B cell (primary cell): ENCODE measurements around the gene RDH13. TPM values are rescaled to one million over a fixed set of nuclear protein-coding genes. Genes with fewer than 3 reads are reported as not detected.

Experiments
- ATAC-seq: fragments of 200-7000 bp; cut with Tn5 transposase; one replicate; pipeline ENCODE4 v1.10.0; 2021; ENCODE audit warnings: low read depth, mild to moderate bottlenecking, moderate number of reproducible peaks, moderate library complexity
- CTCF ChIA-PET: fragments of 350-600 bp; sonication (Branson Sonifier 250); formaldehyde crosslinking; loops from one replicate; lab custom pipeline; 2021; ENCODE audit warnings: antibody characterized with exemption, inconsistent platforms; lab: Charles Lee
- POLR2A ChIA-PET: fragments of 350-600 bp; sonication (Branson Sonifier 250); formaldehyde crosslinking; loops from one replicate; lab custom pipeline; 2021; ENCODE audit warnings: antibody characterized with exemption; lab: Charles Lee
- DNase-seq: peaks from one replicate; pipeline ENCODE4 v3.0.0; 2013
- H2AFZ ChIP-seq: 2 replicates; pipeline ENCODE4 v1.6.1; 2012; ENCODE audit warnings: mild to moderate bottlenecking, low read depth, low read length; ENCODE audit not compliant: insufficient read depth, poor library complexity, severe bottlenecking
- H3K27ac ChIP-seq, 2 donors: 1 replicate in 1 of 2; 2 replicates in 1 of 2; pipeline ENCODE4 v1.5.1; 2012 to 2013; ENCODE audit warnings: low read length in 2 of 2, mild to moderate bottlenecking in 2 of 2, moderate library complexity in 1 of 2
- H3K27me3 ChIP-seq, 4 experiments: fragments of 200-600 bp in 1 of 4; sonication (generic) in 1 of 4; replicated peaks in 1 of 4; 1 replicate in 2 of 4; 2 replicates in 2 of 4; pipeline versions ENCODE4 v1.6.1 to v1.7.0; 2013 to 2016; ENCODE audit warnings: low read length in 3 of 4, mild to moderate bottlenecking in 2 of 4, mixed read lengths in 1 of 4, moderate library complexity in 1 of 4; ENCODE audit not compliant: insufficient read depth in 4 of 4, control insufficient read depth in 3 of 4; ENCODE audit errors: control extremely low read depth in 1 of 4
- H3K36me3 ChIP-seq, 2 experiments: replicated peaks in 1 of 2; 1 replicate in 1 of 2; 2 replicates in 1 of 2; pipeline versions ENCODE4 v1.6.1 to v1.7.1; 2013; ENCODE audit warnings: low read length in 1 of 2; ENCODE audit not compliant: insufficient read depth in 2 of 2, control insufficient read depth in 1 of 2; ENCODE audit errors: control extremely low read depth in 1 of 2, extremely low read depth in 1 of 2
- H3K4me1 ChIP-seq, 2 donors: fragments of 200-600 bp in 1 of 2; sonication (generic) in 1 of 2; 1 replicate in 1 of 2; 2 replicates in 1 of 2; pipeline versions ENCODE4 v1.5.1 to v1.6.1; 2013 to 2017; ENCODE audit warnings: low read length in 2 of 2; ENCODE audit not compliant: control insufficient read depth in 2 of 2, insufficient read depth in 2 of 2
- H3K4me2 ChIP-seq: replicated peaks from 2 replicates; pipeline ENCODE3; 2012; ENCODE audit warnings: mild to moderate bottlenecking, low read depth, low read length; ENCODE audit not compliant: poor library complexity, severe bottlenecking
- H3K4me3 ChIP-seq, 5 experiments: fragments of 200-600 bp in 1 of 5; sonication (generic) in 1 of 5; 1 replicate in 3 of 5; 2 replicates in 2 of 5; pipeline versions ENCODE4 v1.5.1 to v1.7.0; 2011 to 2016; ENCODE audit warnings: low read length in 4 of 5, mild to moderate bottlenecking in 4 of 5, low read depth in 2 of 5, control low read depth in 1 of 5, moderate library complexity in 1 of 5; ENCODE audit not compliant: insufficient read depth in 1 of 5; ENCODE audit errors: control extremely low read depth in 1 of 5, extremely low read depth in 1 of 5
- H3K79me2 ChIP-seq: fragments of 200-600 bp; sonication (generic); one replicate; pipeline ENCODE4 v1.6.0; 2016; ENCODE audit warnings: low read length; ENCODE audit not compliant: control insufficient read depth, insufficient read depth
- H3K9ac ChIP-seq: fragments of 200-600 bp; sonication (generic); 2 replicates; pipeline ENCODE4 v1.6.1; 2017; ENCODE audit warnings: mild to moderate bottlenecking, low read length, moderate library complexity
- H3K9me3 ChIP-seq, 3 donors: one replicate each; pipeline versions ENCODE4 v1.6.1 to v1.7.1; 2013; ENCODE audit warnings: low read length in 2 of 3; ENCODE audit not compliant: control insufficient read depth in 2 of 3, insufficient read depth in 1 of 3; ENCODE audit errors: control extremely low read depth in 1 of 3
- H4K20me1 ChIP-seq: 2 replicates; pipeline ENCODE4 v1.6.0; 2012; ENCODE audit warnings: mild to moderate bottlenecking, low read length; ENCODE audit not compliant: insufficient read depth, control insufficient read depth, poor library complexity, severe bottlenecking
- H3K27ac Mint-ChIP-seq: one replicate; pipeline ENCODE4 v1.8.0; 2021; ENCODE audit warnings: mixed read lengths
- H3K27me3 Mint-ChIP-seq: one replicate; pipeline ENCODE4 v1.8.0; 2021; ENCODE audit warnings: mixed read lengths
- H3K4me1 Mint-ChIP-seq: one replicate; pipeline ENCODE4 v1.8.0; 2021; ENCODE audit warnings: mixed read lengths
- H3K4me3 Mint-ChIP-seq: one replicate; pipeline ENCODE4 v1.8.0; 2021; ENCODE audit warnings: mixed read lengths
- H3K9me3 Mint-ChIP-seq: one replicate; pipeline ENCODE4 v1.8.0; 2022; ENCODE audit warnings: mixed read lengths; ENCODE audit not compliant: insufficient read depth
- EZH2 ChIP-seq: IDR thresholded peaks from 2 replicates; pipeline ENCODE4 v1.6.1; 2012; ENCODE audit warnings: borderline replicate concordance, low read depth, mild to moderate bottlenecking, moderate library complexity, low read length; ENCODE audit not compliant: insufficient read depth, poor library complexity, severe bottlenecking
- WGBS: methylation state at CpG from one replicate; pipeline ENCODE4 v1.1.5; 2013; ENCODE audit warnings: missing lambda C conversion rate; ENCODE audit not compliant: insufficient coverage; 5-methylcytosine and 5-hydroxymethylcytosine counted together
- intact Hi-C: fragments of 100-400 bp; cut with micrococcal nuclease; formaldehyde crosslinking; loops from one replicate; pipeline ENCODE4 v1.10.0; 2022
- polyA minus RNA-seq: library from RNA; depleted of rRNA, polyadenylated mRNA; stranded (reverse); fragments of >200 nt; gene quantifications from 2 replicates; pipeline ENCODE4 v1.2.3, GENCODE V29; 2012
- polyA plus RNA-seq: library from polyadenylated mRNA; depleted of rRNA; stranded (reverse); fragments of >200 nt; gene quantifications from 2 replicates; pipeline ENCODE4 v1.2.3, GENCODE V29; 2012
- total RNA-seq, 2 donors: library from RNA; stranded (reverse); fragments of 120-200 nt in 1 of 2; gene quantifications; 1 replicate in 1 of 2; 2 replicates in 1 of 2; pipeline versions ENCODE4 v1.2.3 to v1.2.4, GENCODE V29; 2013 to 2022
- TF ChIP-seq, protein P1 (sequence below): fragments of 200-600 bp; IDR thresholded peaks from one replicate; pipeline ENCODE4 v1.8.0; 2022; ENCODE audit warnings: antibody characterized with exemption, mild to moderate bottlenecking

Gene RDH13
- 17.5 and 20.2 TPM in 2 replicates for total RNA-seq
- 10.6 TPM for total RNA-seq (2013)
- 13.4 and 20.4 TPM in 2 replicates for polyA plus RNA-seq
- 23.1 and 24.8 TPM in 2 replicates for polyA minus RNA-seq

DNA sequence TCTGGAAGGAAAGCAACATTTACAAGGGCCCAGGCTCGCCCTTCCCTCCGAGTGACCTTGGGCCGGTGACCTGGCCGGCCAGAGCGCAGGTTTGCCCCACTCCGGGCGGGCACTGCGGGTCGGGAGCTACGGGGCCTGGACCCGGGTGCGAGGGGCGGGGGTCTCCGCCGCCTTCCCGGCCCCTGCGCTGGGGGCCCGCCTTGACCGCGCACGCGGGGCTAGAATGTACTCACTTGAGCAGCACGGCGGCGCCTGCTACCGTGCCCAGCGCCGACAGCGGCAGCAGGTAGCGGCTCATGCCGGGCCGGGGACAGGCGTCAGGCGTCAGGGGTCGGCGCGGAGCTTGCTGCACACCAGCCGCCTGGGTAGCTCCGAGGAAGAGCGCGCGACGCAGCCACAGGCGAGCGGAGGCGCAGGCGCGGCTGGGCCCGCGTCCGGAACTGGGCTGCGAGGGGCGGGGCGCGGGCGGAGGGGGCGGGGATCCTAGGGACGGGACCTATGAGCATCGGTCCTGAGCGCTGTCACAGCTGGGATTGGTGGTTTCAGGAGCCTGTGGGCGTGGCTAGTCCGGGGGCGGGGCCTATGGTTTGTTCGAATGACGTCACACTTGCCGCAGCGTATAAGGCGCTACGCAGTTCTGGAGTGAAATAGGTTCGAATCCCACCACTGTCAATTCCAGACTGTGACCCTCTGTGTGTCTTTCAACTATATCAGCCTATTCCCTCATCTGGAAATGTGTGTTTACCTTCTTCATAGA, at the start of gene RDH13:
Gene RDH13, minus strand, starts transcription at position 414 of the 757 bp plus-strand sequence. Its CDS starts 116 bp downstream, at position 298.
- peak; percentile 96 for DNase-seq
- Histone ChIP-seq H3K27me3 (peaks cover 0 to 19% (median under 1%) of the 10 kb centered on the region in 4 experiments), H3K9ac (peak within 1 kb of the TSS; percentile 75), H3K27ac (peak within 1 kb of the TSS; percentile 38 to 71), H3K4me2 (peak within 1 kb of the TSS; percentile 91), H3K9me3 (peaks cover 0 to 11% (median 0%) of the 10 kb centered on the region in 3 donors), H3K4me1 (peaks cover 7 to 13% of the 10 kb centered on the region in 2 donors), H2AFZ (peak within 1 kb of the TSS; percentile 85), H4K20me1 (no peaks in the 10 kb centered on the region), H3K79me2 (peaks cover 13% of the 10 kb centered on the region), H3K4me3 (peak within 1 kb of the TSS in 4 of 5 experiments; percentile 49 to 68 (median 64)), H3K36me3 (peaks cover 0 to 4% of the 10 kb centered on the region in 2 experiments)
- Mint-ChIP-seq H3K4me3 (peak within 1 kb of the TSS; percentile 82), H3K9me3 (no peaks in the 10 kb centered on the region), H3K4me1 (peaks cover 6% of the 10 kb centered on the region), H3K27ac (peak within 1 kb of the TSS; percentile 77), H3K27me3 (peaks cover 16% of the 10 kb centered on the region)
- ChIA-PET CTCF (interaction anchor here (1.0 to 1.1 kb wide), 4 partner anchors 25 to 569 kb away, joined by 3 read pairs; partner anchors contain the start of gene TMEM238), POLR2A (no interaction called here)
- no peak for TF ChIP-seq EZH2
- TF ChIP-seq, protein P1, sequence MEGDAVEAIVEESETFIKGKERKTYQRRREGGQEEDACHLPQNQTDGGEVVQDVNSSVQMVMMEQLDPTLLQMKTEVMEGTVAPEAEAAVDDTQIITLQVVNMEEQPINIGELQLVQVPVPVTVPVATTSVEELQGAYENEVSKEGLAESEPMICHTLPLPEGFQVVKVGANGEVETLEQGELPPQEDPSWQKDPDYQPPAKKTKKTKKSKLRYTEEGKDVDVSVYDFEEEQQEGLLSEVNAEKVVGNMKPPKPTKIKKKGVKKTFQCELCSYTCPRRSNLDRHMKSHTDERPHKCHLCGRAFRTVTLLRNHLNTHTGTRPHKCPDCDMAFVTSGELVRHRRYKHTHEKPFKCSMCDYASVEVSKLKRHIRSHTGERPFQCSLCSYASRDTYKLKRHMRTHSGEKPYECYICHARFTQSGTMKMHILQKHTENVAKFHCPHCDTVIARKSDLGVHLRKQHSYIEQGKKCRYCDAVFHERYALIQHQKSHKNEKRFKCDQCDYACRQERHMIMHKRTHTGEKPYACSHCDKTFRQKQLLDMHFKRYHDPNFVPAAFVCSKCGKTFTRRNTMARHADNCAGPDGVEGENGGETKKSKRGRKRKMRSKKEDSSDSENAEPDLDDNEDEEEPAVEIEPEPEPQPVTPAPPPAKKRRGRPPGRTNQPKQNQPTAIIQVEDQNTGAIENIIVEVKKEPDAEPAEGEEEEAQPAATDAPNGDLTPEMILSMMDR, result no peak
- ATAC-seq, result peak; percentile 99
- 2% methylated on average over 61 of the region's 70 CpGs for WGBS
- intact Hi-C loops, result loop anchor here (1.0 kb wide), 2 partner anchors 18 to 54 kb away; partner anchors contain the start of gene PPP1R12C
